Kidney (tissue), 14 donors: ENCODE results near the gene KIF3A. TPM values are rescaled to one million over a fixed set of nuclear protein-coding genes. Genes with fewer than 3 reads are reported as not detected.

Source experiments
- DNase-seq, 5 donors: peaks; one replicate each; pipeline ENCODE4 v3.0.0-alpha.2; 2013 to 2020
- FAIRE-seq: peaks from 2 replicates; lab custom pipeline; 2012; peaks lifted over from hg19 to GRCh38; lab: Jason Lieb, UNC
- H3K27ac ChIP-seq, 2 donors: one replicate each; pipeline ENCODE4 v1.7.0; 2013; ENCODE audit warnings: low read depth in 2 of 2, low read length in 2 of 2, inconsistent platforms in 1 of 2
- H3K27me3 ChIP-seq: one replicate; pipeline ENCODE4 v1.7.1; 2013; ENCODE audit warnings: low read length, inconsistent platforms; ENCODE audit not compliant: control insufficient read depth, insufficient read depth
- H3K36me3 ChIP-seq, 3 donors: one replicate each; pipeline versions ENCODE4 v1.7.0 to v1.7.1; 2013; ENCODE audit warnings: low read length in 3 of 3, control low read depth in 1 of 3, inconsistent platforms in 1 of 3; ENCODE audit not compliant: insufficient read depth in 3 of 3, control insufficient read depth in 2 of 3
- H3K4me1 ChIP-seq, 3 donors: one replicate each; pipeline versions ENCODE4 v1.7.0 to v1.7.1; 2013; ENCODE audit warnings: low read length in 3 of 3, inconsistent platforms in 1 of 3, low read depth in 1 of 3; ENCODE audit not compliant: control insufficient read depth in 2 of 3, insufficient read depth in 2 of 3
- H3K4me3 ChIP-seq, 3 donors: one replicate each; pipeline versions ENCODE4 v1.7.0 to v1.8.1; 2013; ENCODE audit warnings: low read length in 3 of 3, control low read depth in 1 of 3, inconsistent platforms in 1 of 3
- H3K9ac ChIP-seq, 3 donors: one replicate each; pipeline versions ENCODE4 v1.7.0 to v1.7.1; 2013; ENCODE audit warnings: low read length in 3 of 3, control low read depth in 1 of 3, inconsistent platforms in 1 of 3
- H3K9me3 ChIP-seq, 3 donors: one replicate each; pipeline versions ENCODE4 v1.7.0 to v1.7.1; 2013; ENCODE audit warnings: low read length in 3 of 3, control low read depth in 1 of 3, inconsistent platforms in 1 of 3; ENCODE audit not compliant: control insufficient read depth in 2 of 3, insufficient read depth in 1 of 3
- CTCF ChIP-seq: IDR thresholded peaks from 3 replicates; pipeline ENCODE4 v1.5.1; 2012; ENCODE audit warnings: mild to moderate bottlenecking, moderate library complexity, borderline replicate concordance; ENCODE audit not compliant: insufficient read depth; ENCODE audit errors: extremely low read depth
- intact Hi-C: fragments of 100-400 bp; cut with DNase I; formaldehyde crosslinking; loops from one replicate; pipeline ENCODE4 v1.11.1; 2022
- polyA plus RNA-seq: library from polyadenylated mRNA; stranded (reverse); fragments of 350-450 nt; fragmentation: Illumina TruSeq; extraction: RNeasy Lipid Tissue Mini Kit (QIAGEN cat#74804); gene quantifications from one replicate; pipeline ENCODE4 v1.2.3, GENCODE V29; 2014; ENCODE audit warnings: low read depth, low replicate concordance; ENCODE audit not compliant: insufficient read depth
- total RNA-seq: library from RNA; stranded (reverse); fragmentation: NEBNext Ultra II Directional; extraction: Animal tissue kit (Norgen Biotek cat#: 25700); gene quantifications from one replicate; pipeline ENCODE4 v1.2.1, GENCODE V29; 2021
- donor health status: control.
- donor health status: control.
- donor health status: control.
- donor health status: control.
- donor health status: control.
- donor health status: DM: yes; HTN: yes; CAD: no.
- donor health status: Normal renal cell carcinoma (clear cell type).

KIF3A gene
- total and polyA plus RNA-seq, 2 donors from 2014 or later, result 7.1 to 13.9 TPM

GRCh38 chr5:132748522-132749000 lies 11.2 kb upstream of the KIF3A start:
- no peak for TF ChIP-seq CTCF
- FAIRE-seq, result no peak
- H3K4me1 ChIP-seq, result peaks cover 0 to 16% (median 4%) of the 10 kb centered on the region in 3 donors

DNA sequence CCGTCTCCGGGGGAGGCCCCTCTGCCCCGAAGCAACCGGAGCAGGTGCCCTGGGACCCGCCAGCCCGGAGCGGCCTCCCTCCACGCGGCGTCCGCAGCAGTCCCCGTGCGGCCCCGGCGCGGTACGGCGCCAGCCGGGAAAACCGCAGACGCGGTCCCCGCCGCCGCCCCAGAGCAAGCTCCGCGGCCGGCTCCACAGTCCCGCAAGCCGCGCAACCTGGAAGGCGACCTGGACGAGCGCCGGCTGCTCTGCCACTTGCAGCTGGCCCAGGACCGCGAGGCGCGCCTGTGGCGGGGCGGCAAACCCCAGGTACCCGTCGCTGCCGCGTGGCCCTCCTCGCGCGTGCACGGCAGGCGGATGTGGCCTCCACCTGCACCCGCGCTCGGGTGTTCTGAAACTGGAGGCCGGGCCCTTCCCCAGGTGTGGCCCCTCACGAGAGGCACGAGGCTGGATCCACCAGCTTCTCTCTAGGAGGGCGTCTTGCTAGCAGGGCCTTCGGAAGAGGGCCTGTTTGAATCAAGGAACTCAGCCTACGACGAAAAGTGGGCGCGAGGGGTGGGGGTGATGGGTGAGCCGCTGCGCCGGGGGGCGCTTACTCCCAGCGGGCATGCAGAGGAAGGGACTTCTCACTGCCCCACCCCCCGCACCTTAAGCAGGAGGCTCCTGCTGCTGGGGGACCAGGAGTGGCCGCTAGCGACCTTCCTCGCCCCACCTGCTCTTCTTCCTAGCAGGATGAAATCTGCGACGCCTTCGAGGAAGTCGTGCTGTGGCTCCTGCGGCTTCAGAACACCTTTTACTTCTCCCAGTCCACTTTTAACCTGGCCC lies 10.5 kb upstream of the KIF3A start:
- H3K4me3 ChIP-seq, result peak overlapping the region in 1 of 3 donors; percentile 62
- no peak for TF ChIP-seq CTCF
- no peaks in the 10 kb centered on the region for H3K36me3 ChIP-seq
- H3K9ac ChIP-seq, result no peak overlapping the region
- peaks cover 12% of the 10 kb centered on the region for H3K27me3 ChIP-seq
- no peaks in the 10 kb centered on the region for H3K9me3 ChIP-seq
- DNase-seq, result peak in 4 of 5 donors; percentile 25 to 77 (median 44)
- H3K4me1 ChIP-seq, result peaks cover 0 to 14% (median 4%) of the 10 kb centered on the region in 3 donors
- H3K27ac ChIP-seq, result no peak overlapping the region
- intact Hi-C loops, result no loop called here
- FAIRE-seq, result no peak

More at GRCh38 chr5:132748522-132749000, 11.2 kb upstream of the KIF3A start:
- no peak overlapping the region for H3K27ac ChIP-seq
- H3K9me3 ChIP-seq, result no peaks in the 10 kb centered on the region
- DNase-seq, result peak in 1 of 5 donors; percentile 30
- intact Hi-C loops, result no loop called here
- no peak overlapping the region for H3K9ac ChIP-seq
- no peaks in the 10 kb centered on the region for H3K36me3 ChIP-seq
- no peak overlapping the region for H3K4me3 ChIP-seq
- H3K27me3 ChIP-seq, result peaks cover 12% of the 10 kb centered on the region

DNA sequence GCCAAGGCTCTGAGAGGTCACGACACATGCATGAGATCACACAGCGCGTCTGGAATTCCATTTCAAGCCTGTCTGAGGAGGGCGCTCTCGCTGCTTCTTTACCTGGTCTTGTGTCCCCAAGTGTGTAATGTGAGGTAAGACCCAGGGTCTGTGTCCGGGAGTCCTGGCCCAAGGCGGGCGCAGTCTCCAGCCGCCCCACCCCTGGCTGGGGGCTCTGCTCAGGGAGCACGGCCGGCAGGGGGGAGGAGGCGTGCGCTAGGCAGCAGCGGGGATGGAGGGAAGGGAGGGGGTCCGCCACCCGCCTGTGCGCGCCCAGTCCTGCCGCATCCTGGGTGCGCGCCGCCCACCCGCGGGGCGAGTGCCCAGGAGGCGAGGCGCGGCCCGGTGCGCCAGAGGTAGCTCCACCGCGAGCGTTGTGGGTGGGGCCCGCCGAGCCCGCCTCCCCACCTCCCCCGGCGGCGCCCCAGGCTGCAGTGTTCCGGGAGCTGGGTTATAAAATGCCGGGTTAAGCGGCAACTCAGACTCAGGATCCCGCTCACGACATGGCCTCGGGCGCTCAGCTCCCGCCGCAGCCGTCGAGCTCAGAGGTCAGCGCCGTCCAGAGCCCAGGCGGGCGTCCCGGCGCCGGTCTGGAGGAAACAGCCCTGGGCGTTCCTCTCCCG lies 9.7 kb upstream of the KIF3A start, which contains the start of gene CCNI2:
TSS of gene CCNI2 (plus strand) at position 473 of the 662 bp plus-strand sequence. CDS start at position 543, 70 bp downstream.
- Histone ChIP-seq H3K36me3 (no peaks in the 10 kb centered on the region), H3K9ac (peak within 1 kb of the TSS in 1 of 3 donors; percentile 40), H3K27me3 (peaks cover 12% of the 10 kb centered on the region), H3K4me1 (peaks cover 0 to 9% (median 4%) of the 10 kb centered on the region in 3 donors), H3K4me3 (peak within 1 kb of the TSS; percentile 32 to 62 (median 33)), H3K9me3 (no peaks in the 10 kb centered on the region), H3K27ac (no peak within 1 kb of the TSS)
- peak; percentile 50 for TF ChIP-seq CTCF
- intact Hi-C loops, result no loop called here
- FAIRE-seq (no peak), DNase-seq (peak; percentile 73 to 86 (median 81))
